VCaP (cell line): ENCODE data around the gene TFEB.

Experiments used
- H3K27ac ChIP-seq: fragments of 450-650 bp; 2 replicates; pipeline ENCODE4 v1.5.1; 2017
- CTCF ChIP-seq: fragments of 450-650 bp; conservative IDR thresholded peaks from 2 replicates; pipeline ENCODE4 v1.5.1; 2017; ENCODE audit warnings: mild to moderate bottlenecking, moderate library complexity

The TFEB gene

GRCh38 chr6:41713650-41714291, 21.6 kb downstream of the TFEB start:
- TF ChIP-seq CTCF: no peak
- H3K27ac ChIP-seq: no peak overlapping the region

- H3K27ac ChIP-seq: no peak overlapping the region
- TF ChIP-seq CTCF: no peak
Measured at GRCh38 chr6:41713159-41713649, 22.2 kb downstream of the TFEB start.

GRCh38 chr6:41712651-41713103, 22.7 kb downstream of the TFEB start:
- no peak for TF ChIP-seq CTCF
- H3K27ac ChIP-seq: no peak overlapping the region

GRCh38 chr6:41711323-41712038, 23.9 kb downstream of the TFEB start:
- no peak overlapping the region for H3K27ac ChIP-seq

GRCh38 chr6:41709375-41709774, 26.0 kb downstream of the TFEB start:
- TF ChIP-seq CTCF: no peak
- H3K27ac ChIP-seq: no peak overlapping the region

More at GRCh38 chr6:41711323-41712038, 23.9 kb downstream of the TFEB start:
- TF ChIP-seq CTCF: no peak

- TF ChIP-seq CTCF: no peak
- H3K27ac ChIP-seq: no peak overlapping the region
Measured at GRCh38 chr6:41708856-41709255, 26.6 kb downstream of the TFEB start.

GRCh38 chr6:41707565-41708200, 27.7 kb downstream of the TFEB start:
- H3K27ac ChIP-seq: no peak overlapping the region
- no peak for TF ChIP-seq CTCF
